Posterior vena cava (tissue), 2 donors: ENCODE data around the gene ACCS. TPM values are rescaled to one million over a fixed set of nuclear protein-coding genes. Genes with fewer than 3 reads are reported as not detected.

ENCODE experiments used
- DNase-seq: peaks from one replicate; pipeline ENCODE4 v3.0.0-alpha.2; 2020; ENCODE audit warnings: low spot score
- intact Hi-C, 2 donors: fragments of 100-400 bp; cut with DNase I; formaldehyde crosslinking; loops; one replicate each; pipeline versions ENCODE4 v1.14.1 to v1.14.2; 2022 to 2023
- total RNA-seq, 2 donors: library from RNA; stranded (reverse); fragmentation: NEBNext Ultra II Directional; extraction: Animal tissue kit (Norgen Biotek cat#: 25700); gene quantifications; one replicate each; pipeline ENCODE4 v1.2.1, GENCODE V29; 2021
- donor health status: DM: yes; HTN: yes; CAD: no.
- donor health status: DM: yes; HTN: yes; CAD: no.

The ACCS gene
- total RNA-seq, 2 donors from 2014 or later: 18.5 to 30.5 TPM

DNA sequence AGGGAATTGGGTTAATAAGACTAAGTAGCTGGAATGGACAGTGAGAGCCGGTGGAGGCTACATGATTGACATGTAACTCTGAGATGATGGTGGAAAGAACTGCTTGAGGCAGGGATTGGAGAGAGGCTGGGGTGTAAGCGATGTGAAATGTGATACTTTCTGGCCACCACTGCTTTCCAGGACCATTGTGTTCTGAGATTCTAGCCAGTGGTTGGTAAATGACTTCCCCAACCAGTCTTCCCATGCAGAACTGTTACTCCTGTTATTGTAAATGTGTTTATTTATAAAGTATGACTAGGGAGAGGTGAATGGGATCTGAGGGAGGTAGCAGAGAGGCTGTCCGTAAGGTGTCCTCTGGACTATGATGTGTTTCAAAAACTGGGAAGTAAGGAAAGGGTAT is 47.5 kb downstream of the ACCS start:
- intact Hi-C loops: loop anchor here (10.0 kb wide), 2 partner anchors 61 to 421 kb away; no protein-coding TSS in a partner anchor
- no peak for DNase-seq

DNA sequence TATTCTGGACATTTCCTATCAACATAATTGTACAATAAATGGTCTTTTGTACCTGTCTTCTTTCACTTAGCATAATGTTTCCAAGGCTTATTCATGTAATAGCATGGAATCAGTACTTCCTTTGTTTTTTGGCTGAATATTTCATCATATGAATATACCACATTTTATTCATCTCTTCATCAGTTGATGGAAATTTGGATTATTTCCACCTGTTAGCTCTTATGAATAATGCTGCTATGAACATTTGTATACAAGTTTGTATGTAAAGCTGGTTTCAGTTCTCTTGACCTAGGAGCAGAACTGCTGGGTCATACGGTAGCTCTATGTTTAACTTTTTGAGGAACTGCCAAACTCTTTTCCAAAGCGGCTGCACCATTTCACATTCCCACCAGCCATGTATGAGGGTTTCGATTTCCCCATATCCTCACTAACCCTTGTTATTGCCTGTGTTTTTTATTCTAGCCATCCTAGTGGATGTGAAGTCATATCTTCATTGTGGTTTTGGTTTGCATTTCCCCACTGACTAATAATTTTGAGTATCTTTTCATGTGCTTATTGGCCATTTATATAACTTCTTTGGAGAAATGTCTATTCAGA is 50.3 kb downstream of the ACCS start:
- intact Hi-C loops: loop anchor here (10.0 kb wide), 2 partner anchors 58 to 418 kb away; no protein-coding TSS in a partner anchor
- DNase-seq: no peak

DNA sequence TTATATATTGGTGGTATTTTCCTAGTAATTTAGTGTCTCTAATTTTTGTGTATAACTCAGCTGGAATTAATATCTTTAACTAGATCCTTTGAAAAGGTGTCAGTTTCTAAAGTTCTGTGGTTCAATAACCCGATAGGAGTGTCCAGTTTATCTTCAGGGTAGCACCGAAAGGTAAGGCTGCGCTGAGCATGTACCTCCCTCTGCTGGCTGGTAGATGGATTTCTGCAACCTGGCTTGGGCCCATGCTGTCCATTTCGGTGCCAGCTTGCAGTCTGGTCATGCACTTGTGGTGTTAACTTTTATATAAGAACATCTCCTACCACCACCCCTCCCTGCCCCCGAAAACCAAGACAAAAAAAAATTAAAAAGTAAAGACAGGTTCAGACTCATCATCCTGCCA is 54.1 kb downstream of the ACCS start:
- intact Hi-C loops: no loop called here
- no peak for DNase-seq

DNA sequence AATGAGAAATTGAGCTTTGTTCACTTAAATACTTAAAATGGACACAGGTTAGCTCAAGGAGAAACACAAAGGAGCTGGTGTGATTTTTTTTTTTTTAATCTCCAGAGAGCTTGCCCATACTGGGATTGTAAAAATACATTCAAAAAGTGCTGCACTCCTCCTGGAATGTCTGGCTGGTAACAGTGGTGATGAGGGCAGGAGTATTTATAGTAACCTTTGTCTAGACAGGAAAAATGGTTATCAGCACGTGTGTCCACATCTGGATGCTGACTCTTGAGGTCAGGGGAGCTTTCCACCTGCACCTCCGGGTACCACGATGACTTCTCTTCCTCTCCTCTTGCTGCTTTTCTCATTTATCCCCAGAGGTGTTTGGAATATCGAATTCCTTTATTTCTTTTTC is 59.5 kb downstream of the ACCS start:
- intact Hi-C loops: no loop called here
- DNase-seq: no peak

- no peak for DNase-seq
- intact Hi-C loops: no loop called here
These were observed 60.2 kb downstream of the ACCS start for GRCh38 chr11:44126304-44126703.

GRCh38 chr11:44127130-44127529 is 61.1 kb downstream of the ACCS start:
- intact Hi-C loops: no loop called here
- DNase-seq: no peak

DNA sequence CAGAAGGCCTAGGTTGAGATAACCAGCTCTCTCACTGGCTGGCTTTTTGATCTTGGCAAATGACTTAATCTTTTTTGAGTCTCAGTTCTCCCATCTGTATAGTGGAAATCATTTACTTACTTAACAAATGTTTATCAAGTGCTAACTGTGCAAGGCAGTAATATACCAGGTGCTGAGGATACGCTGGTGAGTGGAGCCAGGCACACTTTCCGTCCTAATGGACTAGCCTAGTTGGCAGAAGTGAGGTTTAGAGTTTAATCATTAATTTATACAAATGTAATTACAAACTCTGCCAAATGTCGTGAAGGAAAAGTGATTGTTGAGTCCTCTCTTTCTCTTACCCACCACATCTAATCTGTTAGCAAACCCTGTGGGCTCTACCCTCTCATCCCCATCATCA is 62.7 kb downstream of the ACCS start:
- intact Hi-C loops: no loop called here
- no peak for DNase-seq

DNA sequence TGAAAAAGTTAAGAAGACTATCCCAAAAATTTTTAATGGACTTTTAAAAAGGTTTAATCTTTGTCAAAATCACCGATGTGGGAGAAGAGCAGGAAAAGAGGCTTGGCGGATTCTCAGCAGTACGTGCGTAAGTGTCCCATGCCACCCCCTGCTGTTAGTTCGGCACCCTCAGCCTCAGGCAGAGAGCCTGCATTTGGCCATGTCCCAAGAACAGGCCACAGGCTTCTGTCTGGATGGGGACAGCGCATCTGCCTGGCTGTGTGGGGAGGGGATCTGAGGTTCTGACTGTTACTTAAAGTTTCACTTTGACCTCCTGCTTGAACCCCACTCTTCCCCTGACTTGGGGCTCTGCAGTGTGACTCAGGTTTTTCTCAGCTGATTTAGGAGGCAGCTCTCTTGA is 64.7 kb downstream of the ACCS start:
- DNase-seq: no peak
- intact Hi-C loops: no loop called here

- intact Hi-C loops: no loop called here
- DNase-seq: no peak
These were observed 67.4 kb downstream of the ACCS start for GRCh38 chr11:44133335-44133946.

Other genes with a start within 250 kb of the ACCS start
- gene ALKBH3, start 185.4 kb upstream of the ACCS start, total RNA-seq: 10 to 100 TPM; 24.8 to 30.9 TPM
- gene C11orf96, start 123.6 kb upstream of the ACCS start, total RNA-seq: 1,000 to 10,000 TPM in 1 of 2 donors, 100 to 1,000 TPM in 1; 576 to 1,371 TPM
- gene ACCSL, start 18.3 kb upstream of the ACCS start, total RNA-seq: not detected
- gene EXT2, start 29.4 kb downstream of the ACCS start, total RNA-seq: 10 to 100 TPM; 60.1 to 62.8 TPM
- gene ALX4, start 243.9 kb downstream of the ACCS start, total RNA-seq: not detected